CD14-positive monocyte (primary cell): ENCODE measurements around the gene AATK. TPM values are rescaled to one million over a fixed set of nuclear protein-coding genes. Genes with fewer than 3 reads are reported as not detected.

Experiments
- DNase-seq, 3 donors: peaks; one replicate each; pipeline ENCODE4 v3.0.0-alpha.2; 2011 to 2022
- H2AFZ ChIP-seq: 2 replicates; pipeline ENCODE4 v1.6.0; 2012; ENCODE audit warnings: mild to moderate bottlenecking, low read depth, low read length, inconsistent platforms; ENCODE audit not compliant: insufficient read depth, poor library complexity, severe bottlenecking
- H3K27ac ChIP-seq, 2 donors: 1 replicate in 1 of 2; 2 replicates in 1 of 2; pipeline ENCODE4 v1.5.1; 2012 to 2013; ENCODE audit warnings: low read length in 2 of 2, control low read depth in 1 of 2, inconsistent platforms in 1 of 2, low read depth in 1 of 2, mild to moderate bottlenecking in 1 of 2
- H3K27me3 ChIP-seq, 2 donors: one replicate each; pipeline versions ENCODE4 v1.6.0 to v1.6.1; 2011 to 2013; ENCODE audit warnings: low read length in 2 of 2; ENCODE audit not compliant: control insufficient read depth in 2 of 2, insufficient read depth in 2 of 2
- H3K36me3 ChIP-seq, 2 donors: replicated peaks in 1 of 2; 1 replicate in 1 of 2; 2 replicates in 1 of 2; pipeline versions ENCODE4 v1.5.1 to v1.6.1; 2012 to 2013; ENCODE audit warnings: low read length in 2 of 2, control low read depth in 1 of 2, inconsistent platforms in 1 of 2, mild to moderate bottlenecking in 1 of 2; ENCODE audit not compliant: insufficient read depth in 2 of 2, control insufficient read depth in 1 of 2
- H3K4me1 ChIP-seq, 2 donors: 1 replicate in 1 of 2; 2 replicates in 1 of 2; pipeline versions ENCODE4 v1.5.1 to v1.6.1; 2012 to 2013; ENCODE audit warnings: low read length in 2 of 2, control low read depth in 1 of 2, inconsistent platforms in 1 of 2, mild to moderate bottlenecking in 1 of 2, moderate library complexity in 1 of 2; ENCODE audit not compliant: insufficient read depth in 2 of 2, control insufficient read depth in 1 of 2
- H3K4me2 ChIP-seq: replicated peaks from 2 replicates; pipeline ENCODE3; 2012; ENCODE audit warnings: low read length, moderate library complexity, mild to moderate bottlenecking; ENCODE audit not compliant: poor library complexity, severe bottlenecking; ENCODE audit errors: extremely low read depth
- H3K4me3 ChIP-seq, 3 experiments: fragments of 200-600 bp in 1 of 3; sonication (generic) in 1 of 3; replicated peaks in 1 of 3; 1 replicate in 2 of 3; 2 replicates in 1 of 3; pipeline ENCODE4 v1.5.1; 2011 to 2013; ENCODE audit warnings: low read length in 3 of 3, mild to moderate bottlenecking in 3 of 3, control low read depth in 2 of 3, low read depth in 2 of 3, inconsistent platforms in 1 of 3, moderate library complexity in 1 of 3
- H3K79me2 ChIP-seq: 2 replicates; pipeline ENCODE4 v1.6.0; 2012; ENCODE audit warnings: mild to moderate bottlenecking, control low read depth, inconsistent platforms, low read length, moderate library complexity; ENCODE audit not compliant: insufficient read depth
- H3K9ac ChIP-seq: 2 replicates; pipeline ENCODE4 v1.6.0; 2017; ENCODE audit warnings: low read length, mild to moderate bottlenecking; ENCODE audit not compliant: insufficient read depth, poor library complexity, severe bottlenecking
- H3K9me3 ChIP-seq, 2 donors: replicated peaks in 1 of 2; 1 replicate in 1 of 2; 2 replicates in 1 of 2; pipeline versions ENCODE4 v1.5.1 to v1.6.1; 2012 to 2013; ENCODE audit warnings: low read length in 2 of 2, control low read depth in 1 of 2; ENCODE audit not compliant: control insufficient read depth in 1 of 2, insufficient read depth in 1 of 2
- H4K20me1 ChIP-seq: 2 replicates; pipeline ENCODE4 v1.6.0; 2012; ENCODE audit warnings: mild to moderate bottlenecking, low read length, control low read depth, moderate library complexity; ENCODE audit not compliant: insufficient read depth
- H3K27ac Mint-ChIP-seq, 7 donors: one replicate each; pipeline ENCODE4 v1.8.0; 2020; ENCODE audit warnings: mild to moderate bottlenecking in 7 of 7, mixed read lengths in 7 of 7, moderate library complexity in 6 of 7, inconsistent platforms in 2 of 7
- H3K27me3 Mint-ChIP-seq, 3 donors: one replicate each; pipeline ENCODE4 v1.8.0; 2021 to 2022; ENCODE audit warnings: low read depth in 3 of 3, mild to moderate bottlenecking in 3 of 3, mixed read lengths in 3 of 3, moderate library complexity in 3 of 3, inconsistent platforms in 1 of 3
- H3K36me3 Mint-ChIP-seq, 2 donors: one replicate each; pipeline ENCODE4 v1.8.0; 2020; ENCODE audit warnings: mixed read lengths in 2 of 2, inconsistent platforms in 1 of 2, mild to moderate bottlenecking in 1 of 2
- H3K4me1 Mint-ChIP-seq: one replicate; pipeline ENCODE4 v1.8.0; 2020; ENCODE audit warnings: mild to moderate bottlenecking, mixed read lengths
- H3K4me3 Mint-ChIP-seq, 2 donors: one replicate each; pipeline ENCODE4 v1.8.0; 2020; ENCODE audit warnings: mild to moderate bottlenecking in 2 of 2, mixed read lengths in 2 of 2, moderate library complexity in 1 of 2
- H3K9me3 Mint-ChIP-seq, 7 donors: one replicate each; pipeline ENCODE4 v1.8.0; 2020 to 2022; ENCODE audit warnings: mixed read lengths in 7 of 7, mild to moderate bottlenecking in 6 of 7, moderate library complexity in 6 of 7, inconsistent platforms in 2 of 7
- CTCF ChIP-seq: fragments of 200-600 bp; IDR thresholded peaks from one replicate; pipeline ENCODE4 v1.8.0; 2022; ENCODE audit warnings: antibody characterized with exemption, mild to moderate bottlenecking
- WGBS: methylation state at CpG from one replicate; pipeline ENCODE4 v1.1.5; 2013; ENCODE audit warnings: missing lambda C conversion rate; ENCODE audit not compliant: insufficient coverage; 5-methylcytosine and 5-hydroxymethylcytosine counted together
- intact Hi-C, 2 donors: fragments of 100-400 bp; cut with micrococcal nuclease; formaldehyde crosslinking; loops; one replicate each; pipeline versions ENCODE4 v1.15.0 to v1.15.1; 2023
- polyA plus RNA-seq, 3 donors: library from polyadenylated mRNA; depleted of rRNA in 1 of 3; unstranded in 2 of 3; stranded (reverse) in 1 of 3; fragments of 300-500 nt in 2 of 3; fragments of >200 nt in 1 of 3; fragmentation: Illumina TruSeq in 2 of 3; gene quantifications; 1 replicate in 2 of 3; 2 replicates in 1 of 3; pipeline ENCODE4 v1.2.3, GENCODE V29; 2012 to 2021

Gene AATK
- polyA plus RNA-seq, 3 donors, result 0.93 to 15.3 (median 2.0) TPM

DNA sequence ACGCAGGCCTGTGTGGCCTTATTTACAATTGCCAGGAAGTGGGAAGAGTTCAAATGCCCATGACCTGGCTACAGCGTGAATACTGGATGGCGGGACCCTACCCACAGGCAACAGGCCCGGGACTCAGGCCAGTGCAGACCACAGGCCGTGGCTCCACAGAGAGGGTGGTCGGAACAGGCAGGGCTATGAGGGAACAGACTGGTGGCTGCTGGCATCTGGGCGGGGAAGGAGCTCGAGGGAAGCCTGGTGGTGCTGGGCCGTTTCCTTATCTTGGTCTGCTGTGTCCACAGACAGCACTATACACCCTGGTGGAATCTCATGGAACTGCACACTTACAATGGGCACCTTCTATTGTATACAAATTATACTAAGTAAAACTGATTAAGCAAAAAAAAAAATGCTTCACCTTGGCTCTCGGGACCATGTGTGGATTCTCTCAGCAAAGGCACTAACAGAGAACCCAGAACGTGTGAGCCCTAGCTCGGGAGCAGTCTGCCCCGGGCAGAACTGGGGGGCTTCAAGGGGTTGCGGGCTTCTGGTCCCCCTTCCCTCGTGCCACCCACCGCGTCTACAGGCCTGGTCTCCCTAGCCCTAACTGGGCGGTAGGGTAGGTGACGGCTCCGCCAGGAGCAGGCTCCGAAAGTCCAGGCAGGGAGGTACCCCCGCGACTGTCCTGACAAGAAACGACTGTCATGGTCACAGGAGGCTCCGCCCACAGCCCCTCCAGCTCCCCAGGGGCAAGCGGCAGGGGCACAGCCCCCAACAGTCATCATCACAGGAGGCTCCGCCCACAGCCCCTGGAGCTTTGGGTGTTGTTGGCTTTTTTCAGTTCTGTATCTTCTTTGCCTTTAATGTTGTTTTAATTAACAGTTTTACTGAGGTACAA, 34.9 kb upstream of the AATK start:
- H3K9ac ChIP-seq, result no peak overlapping the region
- H3K4me1 Mint-ChIP-seq, result peaks cover 2% of the 10 kb centered on the region
- no peak overlapping the region for H3K27ac Mint-ChIP-seq
- no peaks in the 10 kb centered on the region for H3K9me3 ChIP-seq
- WGBS, result 74% methylated on average over 15 of the region's 27 CpGs
- peaks cover 4 to 16% of the 10 kb centered on the region in 2 donors for H3K36me3 ChIP-seq
- peak; percentile 83 for TF ChIP-seq CTCF
- H3K79me2 ChIP-seq, result no peaks in the 10 kb centered on the region
- peak overlapping the region; percentile 60 for H2AFZ ChIP-seq
- H3K4me1 ChIP-seq, result peaks cover 2 to 4% of the 10 kb centered on the region in 2 donors
- peak; percentile 70 to 82 (median 75) for DNase-seq
- no peaks in the 10 kb centered on the region for H3K9me3 Mint-ChIP-seq
- H3K4me2 ChIP-seq, result no peak overlapping the region
- no peak overlapping the region for H3K27ac ChIP-seq
- peak overlapping the region in 1 of 2 donors; percentile 48 for H3K4me3 Mint-ChIP-seq
- no peaks in the 10 kb centered on the region for H4K20me1 ChIP-seq
- no peaks in the 10 kb centered on the region for H3K27me3 Mint-ChIP-seq
- no peak overlapping the region for H3K4me3 ChIP-seq
- peaks cover 18 to 33% of the 10 kb centered on the region in 2 donors for H3K36me3 Mint-ChIP-seq
- H3K27me3 ChIP-seq, result no peaks in the 10 kb centered on the region
- intact Hi-C loops, result loop anchor here (1.0 to 2.0 kb wide), 2 partner anchors 58 to 59 kb away; no protein-coding TSS in a partner anchor

- no peaks in the 10 kb centered on the region for H3K9me3 ChIP-seq
- no peak overlapping the region for H2AFZ ChIP-seq
- H3K9me3 Mint-ChIP-seq, result no peaks in the 10 kb centered on the region
- no peak overlapping the region for H3K27ac ChIP-seq
- no peaks in the 10 kb centered on the region for H3K27me3 Mint-ChIP-seq
- H3K36me3 Mint-ChIP-seq, result peaks cover 16 to 33% of the 10 kb centered on the region in 2 donors
- no peaks in the 10 kb centered on the region for H4K20me1 ChIP-seq
- no peak overlapping the region for H3K4me3 Mint-ChIP-seq
- peaks cover 2% of the 10 kb centered on the region for H3K4me1 Mint-ChIP-seq
- no peaks in the 10 kb centered on the region for H3K27me3 ChIP-seq
- H3K9ac ChIP-seq, result no peak overlapping the region
- H3K4me3 ChIP-seq, result no peak overlapping the region
- H3K36me3 ChIP-seq, result peaks cover 4 to 16% of the 10 kb centered on the region in 2 donors
- intact Hi-C loops, result loop anchor here in 1 of 2 donors (2.0 kb wide), 1 partner anchor 57 kb away; no protein-coding TSS in a partner anchor
- TF ChIP-seq CTCF, result no peak
- no peaks in the 10 kb centered on the region for H3K79me2 ChIP-seq
- no peak overlapping the region for H3K4me2 ChIP-seq
- DNase-seq, result no peak
- peaks cover 2 to 4% of the 10 kb centered on the region in 2 donors for H3K4me1 ChIP-seq
- WGBS, result 96% methylated on average over 18 of the region's 18 CpGs
- H3K27ac Mint-ChIP-seq, result peak overlapping the region in 1 of 7 donors; percentile 25
Observed at GRCh38 chr17:81200201-81200600, 34.2 kb upstream of the AATK start.
